ENCODE data around the gene UBTFL1.
"Not testable (repeated sequence)": the region's sequence is repeated elsewhere in the genome, so short reads cannot be mapped to it uniquely, and the experiment has no call there.

The UBTFL1 gene

DNA sequence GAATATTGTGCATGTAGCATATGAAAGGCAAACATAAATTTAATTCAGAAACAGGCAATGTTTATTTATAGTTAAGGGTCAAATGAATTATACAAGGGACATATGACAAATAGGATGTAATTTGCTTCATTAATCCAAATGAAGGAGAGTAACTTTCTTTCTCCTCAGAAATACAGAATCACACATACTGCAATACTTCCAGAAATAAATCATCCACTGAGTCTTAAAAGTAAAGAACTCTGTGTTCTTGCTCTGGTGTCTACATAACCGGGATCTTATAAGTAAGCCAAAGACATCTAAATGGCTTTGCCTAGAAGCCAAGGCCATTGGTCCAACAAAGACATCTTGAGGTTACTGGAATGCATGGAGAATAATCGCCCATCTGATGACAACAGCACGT, at the start of gene UBTFL1:
TSS of gene UBTFL1 (plus strand) at position 301 of the 400 bp plus-strand sequence. CDS start at position 301, 0 bp downstream.
- not testable (repeated sequence) for H3K27ac Mint-ChIP-seq; H3K27me3 Mint-ChIP-seq; H3K4me1 Mint-ChIP-seq; H3K4me3 Mint-ChIP-seq; DNase-seq (ENCODE audit: low spot score in 2 of 2); ATAC-seq (ENCODE audit: low read depth); H3K9me3 Mint-ChIP-seq; H3K36me3 Mint-ChIP-seq

DNA sequence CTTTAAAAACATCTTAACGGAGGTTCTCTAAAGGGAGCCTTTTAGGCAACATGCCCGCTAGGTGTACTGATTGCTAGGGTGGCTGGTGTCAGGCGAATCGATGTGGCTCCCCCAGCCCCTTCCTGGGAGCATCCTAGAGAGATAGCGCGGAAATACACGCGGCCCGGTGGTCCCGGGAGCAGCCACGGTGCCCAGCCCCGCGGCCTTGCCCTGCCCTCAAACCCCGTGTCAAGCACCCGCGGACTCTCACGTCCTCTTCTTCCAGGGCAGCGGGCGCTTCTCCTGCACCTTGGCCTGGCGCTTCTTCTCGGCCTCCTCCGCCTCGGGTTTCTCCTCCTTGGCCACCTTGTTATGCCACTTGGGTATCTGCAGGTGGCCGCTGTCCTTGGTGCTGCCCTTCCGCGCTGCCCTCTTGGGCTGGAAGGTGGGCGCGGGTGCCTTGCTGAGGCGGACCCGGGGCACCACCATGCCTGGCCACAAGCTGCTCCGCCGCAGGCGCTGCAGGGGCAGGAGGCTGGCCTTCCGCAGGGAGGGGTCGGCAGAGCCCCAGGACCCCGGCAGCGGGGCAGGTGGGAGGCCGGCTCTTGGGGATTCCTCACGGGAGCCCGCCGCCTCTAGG, 34.0 kb upstream of the UBTFL1 start:
- not testable (repeated sequence) for H3K4me1 Mint-ChIP-seq; ATAC-seq (ENCODE audit: low read depth); H3K27me3 Mint-ChIP-seq; H3K36me3 Mint-ChIP-seq; H3K9me3 Mint-ChIP-seq; H3K27ac Mint-ChIP-seq; H3K4me3 Mint-ChIP-seq; DNase-seq (ENCODE audit: low spot score in 2 of 2)

DNA sequence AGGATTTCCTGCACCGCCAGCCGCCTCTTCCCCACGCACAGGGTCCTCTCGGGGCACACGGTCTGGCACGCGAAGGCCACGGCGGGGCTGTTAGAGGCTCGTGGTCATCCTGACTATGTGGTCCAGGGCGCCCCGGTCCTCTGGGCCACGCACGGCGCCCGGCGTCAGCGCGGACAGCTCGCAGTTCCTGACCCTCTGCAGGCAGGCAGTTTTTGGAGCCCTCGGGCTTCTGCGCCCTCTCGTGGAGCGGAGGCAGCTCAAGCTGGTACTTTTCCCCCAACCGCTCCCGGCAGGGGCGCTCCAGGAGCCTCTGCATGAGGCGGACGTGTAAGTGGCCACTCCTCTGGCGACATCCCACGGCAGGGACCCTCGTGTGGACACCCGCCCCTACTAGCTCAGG, 33.4 kb upstream of the UBTFL1 start:
- H3K4me1 Mint-ChIP-seq; H3K4me3 Mint-ChIP-seq; ATAC-seq (ENCODE audit: low read depth): not testable (repeated sequence)

DNA sequence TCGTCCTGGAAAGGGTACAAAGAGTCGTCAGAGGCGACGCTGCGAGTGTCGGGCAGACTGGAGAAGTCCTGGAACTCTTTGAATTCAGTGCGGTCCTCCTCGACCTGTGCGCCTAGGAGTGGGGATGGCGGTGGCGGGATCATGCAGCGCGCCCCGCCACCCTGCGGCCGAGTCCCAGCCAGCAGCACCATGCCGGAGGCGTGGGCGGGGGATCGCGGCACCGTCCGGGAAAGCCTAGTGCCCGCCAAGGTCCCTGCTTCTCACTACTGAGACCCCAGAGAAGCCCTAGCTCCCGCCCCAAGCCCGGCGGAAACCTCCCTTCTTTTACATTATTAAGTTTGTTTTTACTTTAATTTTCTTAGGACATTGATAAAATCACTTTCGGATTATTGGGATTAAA, 32.2 kb upstream of the UBTFL1 start:
- H3K27me3 Mint-ChIP-seq; H3K4me1 Mint-ChIP-seq; H3K4me3 Mint-ChIP-seq; H3K9me3 Mint-ChIP-seq; DNase-seq (ENCODE audit: low spot score in 2 of 2); H3K36me3 Mint-ChIP-seq; H3K27ac Mint-ChIP-seq; ATAC-seq (ENCODE audit: low read depth): not testable (repeated sequence)

More for the DNA sequence above, 33.4 kb upstream of the UBTFL1 start:
- not testable (repeated sequence) for H3K27ac Mint-ChIP-seq; DNase-seq (ENCODE audit: low spot score in 2 of 2); H3K36me3 Mint-ChIP-seq; H3K27me3 Mint-ChIP-seq; H3K9me3 Mint-ChIP-seq

GRCh38 chr11:90088731-90089130, 3.0 kb downstream of the UBTFL1 start:
- not testable (repeated sequence) for H3K4me1 Mint-ChIP-seq; H3K27ac Mint-ChIP-seq; DNase-seq (ENCODE audit: low spot score in 2 of 2); H3K9me3 Mint-ChIP-seq; H3K27me3 Mint-ChIP-seq; H3K36me3 Mint-ChIP-seq; ATAC-seq (ENCODE audit: low read depth); H3K4me3 Mint-ChIP-seq

- H3K27me3 Mint-ChIP-seq; H3K36me3 Mint-ChIP-seq; H3K27ac Mint-ChIP-seq; DNase-seq (ENCODE audit: low spot score in 2 of 2); H3K4me1 Mint-ChIP-seq; H3K9me3 Mint-ChIP-seq; ATAC-seq (ENCODE audit: low read depth); H3K4me3 Mint-ChIP-seq: not testable (repeated sequence)
These were observed 9.6 kb downstream of the UBTFL1 start for GRCh38 chr11:90095230-90095924.

DNA sequence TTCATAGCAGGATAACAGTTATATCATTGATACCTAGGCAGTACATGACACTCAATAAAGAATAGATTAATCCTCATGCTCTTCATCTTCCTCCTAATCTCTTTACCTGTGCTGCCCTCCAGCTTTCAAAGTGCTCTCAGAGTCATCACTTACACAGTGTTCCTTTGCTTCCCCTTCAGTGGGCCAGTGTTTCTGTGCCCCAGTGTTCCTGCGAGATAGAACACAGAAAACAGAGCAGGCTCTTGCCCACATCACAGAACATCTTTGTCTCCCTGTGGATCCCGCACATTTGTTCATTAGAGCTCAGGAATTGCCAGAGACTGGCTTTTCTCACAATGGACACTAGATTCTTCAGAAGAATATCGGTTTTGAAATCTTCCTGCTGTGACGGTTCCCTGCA, 12.5 kb downstream of the UBTFL1 start:
- not testable (repeated sequence) for H3K27ac Mint-ChIP-seq; H3K27me3 Mint-ChIP-seq; H3K9me3 Mint-ChIP-seq; H3K36me3 Mint-ChIP-seq; DNase-seq (ENCODE audit: low spot score in 2 of 2); ATAC-seq (ENCODE audit: low read depth); H3K4me3 Mint-ChIP-seq; H3K4me1 Mint-ChIP-seq

- no peaks in the 10 kb centered on the region for H3K36me3 Mint-ChIP-seq
- H3K4me1 Mint-ChIP-seq = no peaks in the 10 kb centered on the region
- H3K4me3 Mint-ChIP-seq = no peak overlapping the region
- ATAC-seq (ENCODE audit: low read depth) (no peak), DNase-seq (ENCODE audit: low spot score in 2 of 2) (no peak)
- no peak overlapping the region for H3K27ac Mint-ChIP-seq
- no peaks in the 10 kb centered on the region for H3K27me3 Mint-ChIP-seq
- H3K9me3 Mint-ChIP-seq = no peaks in the 10 kb centered on the region
These were observed 14.7 kb downstream of the UBTFL1 start for GRCh38 chr11:90100431-90100830.

GRCh38 chr11:90113541-90113940, 27.8 kb downstream of the UBTFL1 start:
- Mint-ChIP-seq H3K9me3 (no peaks in the 10 kb centered on the region), H3K4me3 (no peak overlapping the region), H3K27ac (no peak overlapping the region), H3K4me1 (no peaks in the 10 kb centered on the region), H3K27me3 (no peaks in the 10 kb centered on the region), H3K36me3 (no peaks in the 10 kb centered on the region)
- no peak for ATAC-seq (ENCODE audit: low read depth)
- DNase-seq (ENCODE audit: low spot score in 2 of 2) = no peak

- DNase-seq (ENCODE audit: low spot score in 2 of 2) (no peak), ATAC-seq (ENCODE audit: low read depth) (no peak)
- H3K4me1 Mint-ChIP-seq = no peaks in the 10 kb centered on the region
- no peaks in the 10 kb centered on the region for H3K27me3 Mint-ChIP-seq
- H3K9me3 Mint-ChIP-seq = no peaks in the 10 kb centered on the region
- H3K4me3 Mint-ChIP-seq = no peak overlapping the region
- H3K27ac Mint-ChIP-seq = no peak overlapping the region
- no peaks in the 10 kb centered on the region for H3K36me3 Mint-ChIP-seq
These were observed 34.4 kb downstream of the UBTFL1 start for GRCh38 chr11:90120191-90120590.

DNA sequence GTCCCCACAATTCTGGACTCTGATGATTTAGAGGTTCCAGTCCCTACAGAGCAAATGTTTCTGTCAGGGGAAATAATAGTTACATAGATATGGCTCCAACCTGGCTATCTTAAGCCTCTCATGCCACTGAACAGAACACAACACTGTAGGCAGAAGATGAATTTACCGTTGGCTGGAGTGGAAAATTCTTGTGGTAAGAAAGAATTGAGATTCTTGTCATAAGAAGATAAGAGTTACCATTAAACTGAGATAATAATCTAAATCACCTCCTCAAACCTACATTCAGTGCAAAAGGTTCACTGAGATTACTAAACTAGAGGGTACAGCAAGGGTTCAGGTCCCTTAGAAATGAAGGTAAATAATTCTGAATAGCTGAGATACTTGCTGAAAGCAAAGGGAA, 38.6 kb downstream of the UBTFL1 start:
- DNase-seq (ENCODE audit: low spot score in 2 of 2) = no peak
- no peaks in the 10 kb centered on the region for H3K36me3 Mint-ChIP-seq
- H3K9me3 Mint-ChIP-seq = no peaks in the 10 kb centered on the region
- H3K27me3 Mint-ChIP-seq = peaks cover 3% of the 10 kb centered on the region
- ATAC-seq (ENCODE audit: low read depth) = no peak
- no peak overlapping the region for H3K27ac Mint-ChIP-seq
- no peak overlapping the region for H3K4me3 Mint-ChIP-seq
- no peaks in the 10 kb centered on the region for H3K4me1 Mint-ChIP-seq

- Mint-ChIP-seq H3K4me3 (no peak overlapping the region), H3K4me1 (no peaks in the 10 kb centered on the region), H3K27me3 (peaks cover 3% of the 10 kb centered on the region), H3K27ac (no peak overlapping the region), H3K9me3 (no peaks in the 10 kb centered on the region), H3K36me3 (no peaks in the 10 kb centered on the region)
- DNase-seq (ENCODE audit: low spot score in 2 of 2) (no peak), ATAC-seq (ENCODE audit: low read depth) (no peak)
These were observed 39.2 kb downstream of the UBTFL1 start for GRCh38 chr11:90124946-90125345.

- DNase-seq (ENCODE audit: low spot score in 2 of 2) (no peak), ATAC-seq (ENCODE audit: low read depth) (no peak)
- H3K4me1 Mint-ChIP-seq = peaks cover 3% of the 10 kb centered on the region
- H3K4me3 Mint-ChIP-seq = no peak overlapping the region
- H3K27me3 Mint-ChIP-seq = peaks cover 8% of the 10 kb centered on the region
- H3K36me3 Mint-ChIP-seq = no peaks in the 10 kb centered on the region
- H3K27ac Mint-ChIP-seq = no peak overlapping the region
- peaks cover 1% of the 10 kb centered on the region for H3K9me3 Mint-ChIP-seq
These were observed 48.1 kb downstream of the UBTFL1 start for GRCh38 chr11:90133560-90134477.

DNA sequence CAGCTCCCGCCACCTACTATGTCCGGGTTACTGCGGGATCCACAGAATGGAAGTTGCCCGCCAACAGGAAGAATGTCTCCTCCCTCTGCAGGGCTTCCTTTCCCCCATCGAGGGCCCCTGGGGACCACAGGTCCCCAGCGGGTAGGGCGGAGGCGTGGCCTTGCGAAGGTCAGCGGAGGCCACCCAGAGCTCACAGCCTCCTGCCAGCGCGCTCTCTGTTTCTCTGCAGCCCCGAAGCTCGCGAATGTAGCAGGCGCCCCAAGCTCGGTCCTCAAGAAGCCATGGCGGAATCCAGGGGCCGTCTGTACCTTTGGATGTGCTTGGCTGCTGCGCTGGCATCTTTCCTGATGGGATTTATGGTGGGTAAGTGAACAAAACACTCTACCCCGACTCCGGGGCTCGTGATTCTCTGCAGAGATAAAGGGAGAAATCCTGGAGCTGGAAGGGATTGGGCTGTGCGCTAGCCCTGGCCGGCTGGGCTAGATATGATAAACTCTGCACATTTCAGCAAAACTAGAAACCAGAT, 48.8 kb downstream of the UBTFL1 start, which contains the start of gene NAALAD2:
TSS of gene NAALAD2 (plus strand) at position 186 of the 526 bp plus-strand sequence. CDS start at position 282, 96 bp downstream.
- no peak within 1 kb of the TSS for H3K27ac Mint-ChIP-seq
- peaks cover 1% of the 10 kb centered on the region for H3K9me3 Mint-ChIP-seq
- H3K36me3 Mint-ChIP-seq = no peaks in the 10 kb centered on the region
- H3K27me3 Mint-ChIP-seq = peaks cover 8% of the 10 kb centered on the region
- ATAC-seq (ENCODE audit: low read depth) (no peak), DNase-seq (ENCODE audit: low spot score in 2 of 2) (no peak)
- peaks cover 3% of the 10 kb centered on the region for H3K4me1 Mint-ChIP-seq
- H3K4me3 Mint-ChIP-seq = no peak within 1 kb of the TSS

Measured in memory B cell (primary cell).